HG03520 (cell line): ENCODE results near the gene C6orf136.
"Not testable (repeated sequence)": the region's sequence is repeated elsewhere in the genome, so short reads cannot be mapped to it uniquely, and the experiment has no call there.

Source experiments
- ATAC-seq: cut with Tn5 transposase; IDR thresholded peaks from one replicate; pipeline ENCODE4 v1.9.1; 2021; ENCODE audit warnings: mild to moderate bottlenecking, moderate library complexity; ENCODE audit not compliant: unreplicated experiment

Gene C6orf136

GRCh38 chr6:30655743-30656094, 8.8 kb downstream of the C6orf136 start:
- ATAC-seq = no peak

DNA sequence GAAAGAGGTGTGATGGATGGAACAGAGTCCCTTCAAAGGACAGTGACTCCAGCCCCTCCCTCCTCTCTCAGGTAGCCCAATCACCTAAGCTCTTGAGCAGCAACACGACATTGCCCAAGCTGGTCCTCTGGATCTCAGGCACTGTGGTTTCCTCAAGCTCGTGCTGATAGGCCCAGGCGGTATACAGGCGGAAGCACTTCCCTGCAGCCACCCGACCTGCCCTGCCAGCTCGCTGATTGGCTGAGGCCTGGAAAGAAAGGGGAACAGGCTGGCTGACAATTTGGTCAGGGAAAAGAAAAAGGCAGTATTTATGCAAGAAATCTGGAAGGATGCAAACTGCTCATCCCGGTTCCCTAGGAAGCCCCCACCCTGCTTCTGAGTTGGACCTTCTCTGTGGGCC, 9.6 kb downstream of the C6orf136 start:
- ATAC-seq = no peak

- no peak for ATAC-seq
Observed at GRCh38 chr6:30657454-30657853, 10.5 kb downstream of the C6orf136 start.

DNA sequence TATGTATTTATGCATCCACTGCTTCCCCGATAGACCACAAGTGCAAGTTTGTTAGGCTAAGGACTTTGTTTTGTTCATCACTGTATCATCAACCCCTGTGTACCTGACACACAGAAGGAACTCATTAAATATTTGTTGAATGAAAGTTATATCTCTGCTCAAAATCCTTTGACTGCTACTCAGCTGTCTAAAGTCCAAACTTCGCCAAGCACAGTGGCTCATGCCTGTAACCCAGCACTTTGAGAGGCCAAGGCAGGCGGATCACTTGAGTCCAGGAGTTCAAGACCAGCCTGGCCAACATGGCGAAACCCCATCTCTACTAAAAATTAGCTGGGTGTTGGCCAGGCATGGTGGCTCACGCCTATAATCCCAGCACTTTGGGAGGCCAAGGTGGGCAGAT, 11.0 kb downstream of the C6orf136 start:
- ATAC-seq = not testable (repeated sequence)

- no peak for ATAC-seq
Observed at GRCh38 chr6:30664994-30665767, 18.2 kb downstream of the C6orf136 start.

DNA sequence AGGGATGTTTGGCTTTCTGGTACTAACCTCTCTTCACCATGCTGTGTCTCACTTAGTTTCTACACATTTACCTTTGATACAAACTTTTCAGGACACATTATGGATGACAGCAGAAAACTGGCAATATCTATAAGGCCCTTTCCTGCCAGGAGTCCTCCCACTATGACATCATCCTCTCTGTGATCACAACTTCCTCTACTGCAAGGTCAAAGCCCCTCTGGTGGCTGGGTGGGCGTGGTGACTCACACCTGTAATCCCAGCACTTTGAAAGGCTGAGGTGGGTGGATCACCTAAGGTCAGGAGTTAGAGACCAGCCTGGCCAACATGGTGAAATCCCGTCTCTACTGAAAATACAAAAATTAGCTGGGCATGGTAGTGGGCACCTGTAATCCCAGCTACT, 19.4 kb downstream of the C6orf136 start:
- ATAC-seq = not testable (repeated sequence)

GRCh38 chr6:30670760-30671527, 24.0 kb downstream of the C6orf136 start:
- ATAC-seq = no peak

DNA sequence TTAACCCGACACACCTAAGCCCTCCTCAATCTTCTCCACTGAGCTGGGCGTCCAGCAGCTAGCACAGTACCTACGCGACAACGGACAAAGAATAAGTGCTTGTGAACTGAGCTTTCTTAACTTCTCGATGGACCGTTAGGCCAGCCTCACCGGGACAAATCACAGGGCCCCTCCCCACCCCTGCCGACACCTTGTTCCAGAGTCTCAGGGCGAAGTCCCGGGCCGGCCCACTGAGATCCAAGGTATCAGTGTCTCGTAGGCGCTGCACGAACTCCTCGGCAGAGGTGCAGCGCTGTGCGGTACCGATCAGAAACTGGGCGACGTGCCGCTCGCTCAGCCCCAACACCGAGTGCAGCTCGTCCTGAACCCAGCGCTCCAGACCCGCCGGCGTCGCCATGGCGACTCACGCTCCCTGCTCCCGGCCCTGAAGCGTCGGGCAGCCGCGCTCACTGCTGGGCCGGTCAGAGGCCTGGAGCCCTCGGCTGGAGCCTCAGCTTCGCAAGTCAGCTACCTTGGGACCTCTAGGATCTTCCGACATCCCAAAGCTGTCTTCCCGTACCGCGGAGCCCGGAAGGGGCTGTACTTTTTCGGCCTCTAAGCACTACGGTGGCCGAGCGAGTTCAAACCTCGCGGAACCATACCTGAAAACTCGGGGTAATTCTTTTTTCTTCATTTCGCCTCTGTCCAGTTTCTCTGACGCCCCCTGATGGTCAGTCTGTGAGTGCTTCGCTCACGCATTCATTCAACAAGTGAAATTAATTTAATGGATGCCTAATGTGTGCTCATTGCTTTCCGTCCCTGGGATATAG, 25.7 kb downstream of the C6orf136 start, which contains the start of gene DHX16:
DHX16 (minus strand) TSS at position 562 of the 809 bp plus-strand sequence; CDS start at position 397, 165 bp downstream.
- peak; percentile 57 for ATAC-seq

GRCh38 chr6:30676660-30677285, 29.8 kb downstream of the C6orf136 start:
- no peak for ATAC-seq

- ATAC-seq = no peak
Observed at GRCh38 chr6:30678964-30679726, 32.2 kb downstream of the C6orf136 start.

- ATAC-seq = no peak
Observed at GRCh38 chr6:30679765-30680535, 33.0 kb downstream of the C6orf136 start.

DNA sequence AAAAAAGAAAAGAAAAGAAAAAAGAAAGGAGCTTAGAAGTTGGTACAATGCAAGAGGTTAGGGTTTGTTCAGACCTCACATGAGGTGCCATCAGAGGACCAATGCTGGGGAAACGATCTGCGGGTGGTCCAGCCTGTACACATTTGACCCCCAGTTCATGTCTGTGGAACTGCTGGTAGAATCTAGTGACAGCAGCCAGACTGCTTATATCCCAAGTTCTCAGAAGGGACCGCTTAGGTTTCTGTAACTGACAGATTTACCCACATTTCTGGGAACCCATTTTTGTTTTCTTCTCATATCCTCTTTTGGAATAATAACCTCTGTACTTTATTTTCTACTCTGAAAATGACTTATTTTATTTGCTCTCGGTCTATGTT, 34.8 kb downstream of the C6orf136 start:
- ATAC-seq = no peak

- ATAC-seq = no peak
Observed at GRCh38 chr6:30682143-30683117, 35.5 kb downstream of the C6orf136 start.

GRCh38 chr6:30683183-30683979, 36.4 kb downstream of the C6orf136 start:
- ATAC-seq = no peak

DNA sequence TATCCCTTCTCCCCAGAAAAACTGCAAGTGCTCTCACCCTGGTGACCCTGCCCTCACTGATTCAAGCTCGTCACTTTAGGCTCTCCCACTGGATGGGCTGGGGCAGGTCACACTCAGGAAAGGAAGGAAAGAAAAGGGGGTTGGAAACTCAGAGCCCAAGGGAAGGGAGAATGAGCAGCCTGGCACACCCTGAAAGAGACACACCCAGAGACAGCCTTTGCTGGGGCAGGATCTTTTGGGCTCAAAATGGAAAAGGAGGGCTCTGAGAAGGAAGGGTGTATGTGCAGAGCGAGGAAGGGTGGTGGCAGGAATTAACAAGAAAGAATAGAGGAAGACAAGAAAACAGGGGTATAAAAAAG, 37.0 kb downstream of the C6orf136 start:
- ATAC-seq = no peak

DNA sequence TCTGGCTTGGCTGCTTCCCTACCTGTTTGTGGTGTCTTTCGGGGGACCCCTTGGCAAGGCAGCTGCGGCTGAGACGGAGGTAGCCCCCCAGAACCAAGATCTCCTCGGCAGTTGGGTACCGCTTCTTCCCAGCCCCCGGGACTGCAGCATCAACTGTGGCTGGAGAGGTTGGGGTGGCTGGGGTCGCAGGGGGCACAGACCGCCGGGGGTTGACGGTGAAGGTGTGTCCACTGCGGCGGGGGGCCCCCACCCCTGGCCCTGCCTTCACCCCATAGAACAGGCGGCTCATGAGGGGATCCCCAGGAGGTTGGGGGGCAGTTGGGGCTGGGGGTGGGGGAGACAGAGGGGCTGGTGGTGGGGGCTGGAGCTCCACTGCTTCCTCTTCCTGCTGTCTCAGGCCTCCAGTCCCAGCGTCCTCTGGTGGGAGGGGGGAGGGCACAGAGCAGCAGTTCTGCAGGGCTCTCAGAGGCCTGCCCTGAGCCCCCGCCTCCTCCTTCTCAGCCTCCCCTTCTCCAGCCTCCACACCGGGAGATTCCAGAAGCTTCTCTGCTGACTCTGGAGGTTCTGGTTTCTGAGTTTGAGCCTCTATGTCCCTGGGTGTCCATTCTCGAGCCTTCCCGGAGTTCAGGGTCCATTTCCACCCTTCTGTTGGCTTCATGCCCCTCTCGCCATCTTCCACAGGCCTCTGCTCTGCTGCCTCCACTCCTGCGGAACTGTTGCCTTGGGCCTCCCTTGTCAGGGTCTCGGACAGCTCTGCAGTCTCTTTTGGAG, 37.6 kb downstream of the C6orf136 start:
- ATAC-seq = no peak
